Activated CD4-positive, alpha-beta memory T cell treated with anti-CD3 and anti-CD28 coated beads for 36 hours (primary cell): ENCODE results near the gene ASPA. TPM values are rescaled to one million over a fixed set of nuclear protein-coding genes. Genes with fewer than 3 reads are reported as not detected.
"Not testable (repeated sequence)": the region's sequence is repeated elsewhere in the genome, so short reads cannot be mapped to it uniquely, and the experiment has no call there.

Experiments used
- CTCF ChIA-PET: fragments of 350-600 bp; sonication (Branson Sonifier 250); formaldehyde crosslinking; loops from one replicate; lab custom pipeline; 2021; ENCODE audit warnings: antibody characterized with exemption, inconsistent platforms; lab: Charles Lee
- POLR2A ChIA-PET: fragments of 350-600 bp; sonication (Branson Sonifier 250); formaldehyde crosslinking; loops from one replicate; lab custom pipeline; 2021; ENCODE audit warnings: antibody characterized with exemption; lab: Charles Lee
- DNase-seq: peaks from one replicate; pipeline ENCODE4 v3.0.0-alpha.2; 2020
- H3K27ac Mint-ChIP-seq: one replicate; pipeline ENCODE4 v1.8.0; 2021; ENCODE audit warnings: mixed read lengths
- H3K27me3 Mint-ChIP-seq: one replicate; pipeline ENCODE4 v1.8.0; 2021; ENCODE audit warnings: mixed read lengths
- H3K36me3 Mint-ChIP-seq: one replicate; pipeline ENCODE4 v1.8.0; 2021; ENCODE audit warnings: mixed read lengths
- H3K4me1 Mint-ChIP-seq: one replicate; pipeline ENCODE4 v1.8.0; 2021; ENCODE audit warnings: low read depth, mixed read lengths
- H3K4me3 Mint-ChIP-seq: one replicate; pipeline ENCODE4 v1.8.0; 2021; ENCODE audit warnings: mild to moderate bottlenecking, mixed read lengths
- H3K9me3 Mint-ChIP-seq: one replicate; pipeline ENCODE4 v1.8.0; 2021; ENCODE audit warnings: mixed read lengths
- intact Hi-C: fragments of 100-400 bp; cut with micrococcal nuclease; formaldehyde crosslinking; loops from one replicate; pipeline ENCODE4 v1.15.1; 2023
- total RNA-seq, 2 experiments: library from RNA; stranded (reverse); gene quantifications; one replicate each; pipeline ENCODE4 v1.2.3, GENCODE V29; 2021

ASPA gene
- not detected for total RNA-seq

GRCh38 chr17:3475812-3476610, at the start of gene ASPA:
TSS of gene ASPA (plus strand) at chr17:3475997. CDS start at chr17:3476160, 163 bp downstream.
- no peaks in the 10 kb centered on the region for H3K36me3 Mint-ChIP-seq
- H3K9me3 Mint-ChIP-seq: no peaks in the 10 kb centered on the region
- POLR2A ChIA-PET: no interaction called here
- H3K27me3 Mint-ChIP-seq: peaks cover 5% of the 10 kb centered on the region
- H3K27ac Mint-ChIP-seq: no peak within 1 kb of the TSS
- no peak within 1 kb of the TSS for H3K4me3 Mint-ChIP-seq
- peaks cover 5% of the 10 kb centered on the region for H3K4me1 Mint-ChIP-seq
- CTCF ChIA-PET: no interaction called here
- intact Hi-C loops: no loop called here
- DNase-seq: no peak

GRCh38 chr17:3433215-3433614, 42.6 kb upstream of the ASPA start:
- H3K4me1 Mint-ChIP-seq, H3K9me3 Mint-ChIP-seq, POLR2A ChIA-PET, CTCF ChIA-PET, intact Hi-C loops, H3K36me3 Mint-ChIP-seq, H3K27ac Mint-ChIP-seq, H3K4me3 Mint-ChIP-seq, H3K27me3 Mint-ChIP-seq: not testable (repeated sequence)
- DNase-seq: peak; percentile 34

DNA sequence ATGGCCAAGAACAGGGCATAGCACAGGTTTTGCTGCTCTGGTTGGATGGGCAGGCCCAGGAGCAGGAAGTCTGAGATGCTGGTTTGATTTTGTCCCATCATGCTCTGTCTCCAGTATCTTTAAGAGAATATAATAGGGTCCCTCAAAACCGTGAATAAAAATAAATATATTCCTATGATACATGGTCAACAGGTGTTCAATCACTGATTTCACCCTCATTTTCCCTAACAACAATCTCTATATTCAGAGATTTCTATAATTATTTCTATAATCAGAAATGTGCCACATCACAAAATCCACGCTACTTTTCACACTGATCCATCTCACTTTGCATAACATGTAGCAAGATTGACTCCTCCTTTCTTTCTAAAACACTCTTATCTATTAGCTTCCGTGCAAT, 42.1 kb upstream of the ASPA start, which contains the start of gene OR1E2:
Gene OR1E2, minus strand, starts transcription at position 101 of the 400 bp plus-strand sequence. Its CDS starts 0 bp downstream, at position 101.
- intact Hi-C loops: no loop called here
- H3K4me1 Mint-ChIP-seq: no peaks in the 10 kb centered on the region
- CTCF ChIA-PET: no interaction called here
- DNase-seq: no peak
- no peak within 1 kb of the TSS for H3K4me3 Mint-ChIP-seq
- peaks cover 2% of the 10 kb centered on the region for H3K9me3 Mint-ChIP-seq
- H3K27ac Mint-ChIP-seq: no peak within 1 kb of the TSS
- POLR2A ChIA-PET: no interaction called here
- H3K36me3 Mint-ChIP-seq: no peaks in the 10 kb centered on the region
- peaks cover 9% of the 10 kb centered on the region for H3K27me3 Mint-ChIP-seq

DNA sequence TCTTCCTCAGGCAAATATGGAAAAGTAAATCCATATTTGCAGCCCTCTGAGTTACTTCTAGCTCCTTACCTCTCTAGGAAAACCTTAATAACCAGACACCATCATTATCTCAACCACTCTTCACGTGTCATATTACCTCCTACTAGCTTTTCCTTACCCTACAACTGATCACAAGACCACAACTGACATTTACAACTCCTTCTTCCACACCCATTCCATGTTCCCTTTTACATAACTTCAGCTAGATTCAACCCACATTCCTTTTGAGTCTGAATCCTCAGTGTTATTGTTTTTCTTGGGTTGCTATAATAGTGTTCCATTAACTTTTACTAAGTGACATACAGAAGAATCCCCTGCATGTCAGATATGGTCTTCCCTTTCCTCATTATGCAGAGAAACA, 37.4 kb upstream of the ASPA start:
- H3K9me3 Mint-ChIP-seq: no peaks in the 10 kb centered on the region

GRCh38 chr17:3440451-3440850, 35.3 kb upstream of the ASPA start:
- no peaks in the 10 kb centered on the region for H3K9me3 Mint-ChIP-seq
- H3K27ac Mint-ChIP-seq: no peak overlapping the region
- ChIA-PET POLR2A (no interaction called here), CTCF (no interaction called here)
- H3K27me3 Mint-ChIP-seq: peaks cover 2% of the 10 kb centered on the region
- H3K4me3 Mint-ChIP-seq: no peak overlapping the region
- intact Hi-C loops: no loop called here
- no peak for DNase-seq
- no peaks in the 10 kb centered on the region for H3K36me3 Mint-ChIP-seq
- H3K4me1 Mint-ChIP-seq: no peaks in the 10 kb centered on the region

More for the DNA sequence above, 37.4 kb upstream of the ASPA start:
- no peak overlapping the region for H3K4me3 Mint-ChIP-seq
- no peak for DNase-seq
- intact Hi-C loops: no loop called here
- H3K27ac Mint-ChIP-seq: no peak overlapping the region
- ChIA-PET CTCF (interaction anchor here (1.0 kb wide), 1 partner anchor 11 kb away, joined by 3 read pairs; no protein-coding TSS in a partner anchor), POLR2A (no interaction called here)
- no peaks in the 10 kb centered on the region for H3K4me1 Mint-ChIP-seq
- H3K27me3 Mint-ChIP-seq: peaks cover 3% of the 10 kb centered on the region
- H3K36me3 Mint-ChIP-seq: no peaks in the 10 kb centered on the region

GRCh38 chr17:3447625-3448024, 28.2 kb upstream of the ASPA start:
- H3K9me3 Mint-ChIP-seq: no peaks in the 10 kb centered on the region
- POLR2A ChIA-PET: no interaction called here
- H3K36me3 Mint-ChIP-seq: no peaks in the 10 kb centered on the region
- intact Hi-C loops: no loop called here
- H3K4me3 Mint-ChIP-seq: no peak overlapping the region
- H3K27ac Mint-ChIP-seq: no peak overlapping the region
- no peak for DNase-seq
- peaks cover 8% of the 10 kb centered on the region for H3K27me3 Mint-ChIP-seq
- no peaks in the 10 kb centered on the region for H3K4me1 Mint-ChIP-seq
- CTCF ChIA-PET: no interaction called here

- DNase-seq: no peak
- H3K9me3 Mint-ChIP-seq: no peaks in the 10 kb centered on the region
- CTCF ChIA-PET: no interaction called here
- no peak overlapping the region for H3K4me3 Mint-ChIP-seq
- peaks cover 11% of the 10 kb centered on the region for H3K27me3 Mint-ChIP-seq
- H3K36me3 Mint-ChIP-seq: no peaks in the 10 kb centered on the region
- no peaks in the 10 kb centered on the region for H3K4me1 Mint-ChIP-seq
- POLR2A ChIA-PET: no interaction called here
- intact Hi-C loops: no loop called here
- H3K27ac Mint-ChIP-seq: no peak overlapping the region
These were observed 27.6 kb upstream of the ASPA start for GRCh38 chr17:3448059-3448665.

- intact Hi-C loops, H3K27ac Mint-ChIP-seq, CTCF ChIA-PET, DNase-seq, H3K9me3 Mint-ChIP-seq, H3K36me3 Mint-ChIP-seq, H3K4me1 Mint-ChIP-seq, POLR2A ChIA-PET, H3K27me3 Mint-ChIP-seq, H3K4me3 Mint-ChIP-seq: not testable (repeated sequence)
These were observed 9.4 kb upstream of the ASPA start for GRCh38 chr17:3466355-3466754.

DNA sequence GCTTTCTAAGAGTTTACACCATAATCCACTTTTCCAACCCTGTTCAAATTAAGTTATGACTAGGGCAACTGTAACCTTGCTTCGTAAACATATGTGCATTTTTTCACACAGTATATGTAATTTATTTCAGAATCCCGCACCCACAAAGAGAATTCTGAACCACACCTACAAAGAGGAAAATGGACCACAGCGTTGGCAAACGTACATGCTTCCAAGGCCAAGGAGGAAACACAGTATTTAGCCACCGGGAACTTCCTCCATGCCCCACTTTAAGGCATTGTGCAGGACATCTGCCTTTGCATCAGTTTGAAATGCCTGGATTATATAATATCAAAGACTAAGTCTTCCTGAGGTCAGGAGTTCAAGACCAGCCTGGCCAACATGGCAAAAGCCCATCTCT, 6.3 kb upstream of the ASPA start:
- CTCF ChIA-PET: no interaction called here
- POLR2A ChIA-PET: no interaction called here
- peaks cover 4% of the 10 kb centered on the region for H3K27me3 Mint-ChIP-seq
- H3K27ac Mint-ChIP-seq: no peak overlapping the region
- no peak for DNase-seq
- intact Hi-C loops: no loop called here
- no peak overlapping the region for H3K4me3 Mint-ChIP-seq
- no peaks in the 10 kb centered on the region for H3K36me3 Mint-ChIP-seq
- no peaks in the 10 kb centered on the region for H3K9me3 Mint-ChIP-seq
- H3K4me1 Mint-ChIP-seq: no peaks in the 10 kb centered on the region

- intact Hi-C loops: no loop called here
- DNase-seq: no peak
- H3K9me3 Mint-ChIP-seq: no peaks in the 10 kb centered on the region
- POLR2A ChIA-PET: no interaction called here
- H3K36me3 Mint-ChIP-seq: no peaks in the 10 kb centered on the region
- H3K4me3 Mint-ChIP-seq: no peak within 1 kb of the TSS
- no peak within 1 kb of the TSS for H3K27ac Mint-ChIP-seq
- CTCF ChIA-PET: no interaction called here
- H3K27me3 Mint-ChIP-seq: peaks cover 4% of the 10 kb centered on the region
- H3K4me1 Mint-ChIP-seq: peaks cover 5% of the 10 kb centered on the region
These were observed 4.2 kb upstream of the ASPA start, which contains the start of gene SPATA22 for GRCh38 chr17:3471599-3471998. TSS of gene SPATA22 (minus strand) at chr17:3471819. CDS start at chr17:3469325, 2,494 bp downstream.

GRCh38 chr17:3472137-3472536, 3.7 kb upstream of the ASPA start:
- H3K9me3 Mint-ChIP-seq: no peaks in the 10 kb centered on the region

GRCh38 chr17:3474212-3474611, 1.6 kb upstream of the ASPA start:
- intact Hi-C loops: no loop called here

More at GRCh38 chr17:3472137-3472536, 3.7 kb upstream of the ASPA start:
- Mint-ChIP-seq H3K36me3 (no peaks in the 10 kb centered on the region), H3K4me3 (no peak overlapping the region), H3K4me1 (peaks cover 5% of the 10 kb centered on the region), H3K27me3 (peaks cover 4% of the 10 kb centered on the region), H3K27ac (no peak overlapping the region)
- intact Hi-C loops: no loop called here
- CTCF ChIA-PET: no interaction called here
- no peak for DNase-seq
- POLR2A ChIA-PET: no interaction called here

More at GRCh38 chr17:3474212-3474611, 1.6 kb upstream of the ASPA start:
- peaks cover 5% of the 10 kb centered on the region for H3K4me1 Mint-ChIP-seq
- H3K27ac Mint-ChIP-seq: no peak overlapping the region
- CTCF ChIA-PET: no interaction called here
- no peak overlapping the region for H3K4me3 Mint-ChIP-seq
- DNase-seq: no peak
- H3K36me3 Mint-ChIP-seq: no peaks in the 10 kb centered on the region
- POLR2A ChIA-PET: no interaction called here
- no peaks in the 10 kb centered on the region for H3K9me3 Mint-ChIP-seq
- H3K27me3 Mint-ChIP-seq: peaks cover 6% of the 10 kb centered on the region
